Adrenal gland (tissue), 12 donors: ENCODE results near the gene ARFGAP3. TPM values are rescaled to one million over a fixed set of nuclear protein-coding genes. Genes with fewer than 3 reads are reported as not detected.

Source experiments
- DNase-seq, 7 donors: peaks; one replicate each; pipeline ENCODE4 v3.0.0-alpha.2; 2019 to 2020
- H3K27ac ChIP-seq, 5 donors: fragments of 200-600 bp; sonication (generic) in 4 of 5; 1 replicate in 3 of 5; 2 replicates in 2 of 5; pipeline versions ENCODE4 v1.5.1 to v1.8.0; 2016 to 2020; ENCODE audit warnings: mild to moderate bottlenecking in 1 of 5
- H3K27me3 ChIP-seq: fragments of 200-600 bp; 2 replicates; pipeline ENCODE4 v1.8.0; 2021
- H3K36me3 ChIP-seq, 2 donors: fragments of 200-600 bp; replicated peaks in 1 of 2; 1 replicate in 1 of 2; 2 replicates in 1 of 2; pipeline versions ENCODE4 v1.5.1 to v1.8.0; 2018 to 2022
- H3K4me1 ChIP-seq, 2 donors: fragments of 200-600 bp; replicated peaks in 1 of 2; 1 replicate in 1 of 2; 2 replicates in 1 of 2; pipeline versions ENCODE4 v1.5.1 to v1.8.0; 2018 to 2021
- H3K4me3 ChIP-seq, 4 donors: fragments of 200-600 bp; sonication (generic) in 3 of 4; one replicate each; pipeline ENCODE4 v1.5.1; 2016 to 2018
- H3K9me3 ChIP-seq, 3 donors: fragments of 200-600 bp; sonication (generic) in 1 of 3; replicated peaks in 1 of 3; 1 replicate in 2 of 3; 2 replicates in 1 of 3; pipeline versions ENCODE4 v1.5.1 to v1.8.0; 2016 to 2021
- POLR2A ChIP-seq, 2 donors: fragments of 450-650 bp; IDR thresholded peaks; one replicate each; pipeline ENCODE4 v1.6.1; 2017; ENCODE audit warnings: antibody characterized with exemption in 2 of 2, mild to moderate bottlenecking in 2 of 2, moderate library complexity in 1 of 2
- WGBS, 4 donors: extraction: QIAGEN DNeasy Blood & Tissue Kit in 2 of 4; methylation state at CpG; one replicate each; pipeline versions ENCODE4 v1.1.5 to v1.1.7; 2013 to 2017; 5-methylcytosine and 5-hydroxymethylcytosine counted together
- intact Hi-C, 2 donors: fragments of 100-400 bp; cut with DNase I; formaldehyde crosslinking; loops; one replicate each; pipeline versions ENCODE4 v1.14.1 to v1.15.0; 2022 to 2023
- polyA plus RNA-seq, 3 donors: library from polyadenylated mRNA; stranded (reverse); fragments of 200-250 nt in 2 of 3; fragments of 350-450 nt in 1 of 3; fragmentation: Illumina TruSeq in 1 of 3; extraction: RNeasy Lipid Tissue Mini Kit (QIAGEN cat#74804) in 1 of 3; gene quantifications; one replicate each; pipeline ENCODE4 v1.2.3, GENCODE V29; 2013 to 2014
- total RNA-seq, 9 donors: library from RNA; depleted of rRNA in 4 of 9; stranded (reverse); fragments of >200 nt in 4 of 9; fragments of 120-200 nt in 1 of 9; fragmentation: NEBNext Ultra II Directional in 1 of 9; extraction: Animal tissue kit (Norgen Biotek cat#: 25700) in 1 of 9; gene quantifications; one replicate each; pipeline versions ENCODE4 v1.1.0 to v1.2.4, GENCODE V29; 2013 to 2023
- TF ChIP-seq, protein P1 (sequence below), 6 experiments: fragments of 450-650 bp in 4 of 6; fragments of 200-600 bp in 2 of 6; sonication (generic) in 1 of 6; IDR thresholded peaks; 1 replicate in 5 of 6; 2 replicates in 1 of 6; pipeline versions ENCODE4 v1.5.1 to v1.8.0; 2016 to 2021; ENCODE audit warnings: antibody characterized with exemption in 6 of 6, mild to moderate bottlenecking in 2 of 6, moderate library complexity in 1 of 6
- donor health status: healthy with polysubstance abuse.
- donor health status: Bipolar disorder and iron deficiency.
- donor health status: DM: yes; HTN: yes; CAD: no.
- donor health status: DM: no; HTN: no; CAD: no.
- donor health status: DM: no; HTN: no; CAD: no.
- donor health status: DM: yes; HTN: yes; CAD: no.

ARFGAP3 gene
- total and polyA plus RNA-seq, 12 donors = 48.7 to 268 (median 118) TPM

DNA sequence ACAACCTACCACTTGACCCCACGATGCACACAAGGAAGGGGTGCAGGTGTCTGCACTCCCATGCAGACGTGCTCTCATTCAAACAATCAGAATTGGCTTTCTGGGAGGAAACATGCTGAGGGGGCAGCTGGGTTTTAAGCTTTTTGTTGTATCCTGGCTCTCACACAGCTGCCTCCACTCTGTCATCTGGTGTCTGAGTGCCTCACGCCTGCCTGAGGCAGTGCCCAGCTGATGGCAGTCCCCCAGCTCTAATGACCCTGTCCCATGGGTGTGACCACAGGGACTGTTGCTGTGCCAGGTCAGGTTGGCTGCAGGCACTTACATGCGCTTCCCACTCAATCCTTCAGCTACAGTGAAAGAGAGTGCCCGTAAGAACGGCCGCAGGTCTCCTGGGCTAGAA is 53.7 kb downstream of the ARFGAP3 start:
- Histone ChIP-seq H3K4me3 (no peak overlapping the region), H3K36me3 (peaks cover 0 to 93% of the 10 kb centered on the region in 2 donors), H3K27me3 (no peaks in the 10 kb centered on the region), H3K4me1 (peaks cover 8 to 36% of the 10 kb centered on the region in 2 donors), H3K9me3 (no peaks in the 10 kb centered on the region), H3K27ac (peak overlapping the region in 2 of 5 donors; percentile 21 to 38)
- peak in 4 of 7 donors; percentile 27 to 78 (median 36) for DNase-seq
- WGBS, 4 donors = 73 to 92% (median 81%) methylated on average over 6 to 7 of the region's 7 CpGs
- intact Hi-C loops = no loop called here
- TF ChIP-seq, protein P1, sequence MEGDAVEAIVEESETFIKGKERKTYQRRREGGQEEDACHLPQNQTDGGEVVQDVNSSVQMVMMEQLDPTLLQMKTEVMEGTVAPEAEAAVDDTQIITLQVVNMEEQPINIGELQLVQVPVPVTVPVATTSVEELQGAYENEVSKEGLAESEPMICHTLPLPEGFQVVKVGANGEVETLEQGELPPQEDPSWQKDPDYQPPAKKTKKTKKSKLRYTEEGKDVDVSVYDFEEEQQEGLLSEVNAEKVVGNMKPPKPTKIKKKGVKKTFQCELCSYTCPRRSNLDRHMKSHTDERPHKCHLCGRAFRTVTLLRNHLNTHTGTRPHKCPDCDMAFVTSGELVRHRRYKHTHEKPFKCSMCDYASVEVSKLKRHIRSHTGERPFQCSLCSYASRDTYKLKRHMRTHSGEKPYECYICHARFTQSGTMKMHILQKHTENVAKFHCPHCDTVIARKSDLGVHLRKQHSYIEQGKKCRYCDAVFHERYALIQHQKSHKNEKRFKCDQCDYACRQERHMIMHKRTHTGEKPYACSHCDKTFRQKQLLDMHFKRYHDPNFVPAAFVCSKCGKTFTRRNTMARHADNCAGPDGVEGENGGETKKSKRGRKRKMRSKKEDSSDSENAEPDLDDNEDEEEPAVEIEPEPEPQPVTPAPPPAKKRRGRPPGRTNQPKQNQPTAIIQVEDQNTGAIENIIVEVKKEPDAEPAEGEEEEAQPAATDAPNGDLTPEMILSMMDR (IDR thresholded peaks at IDR 0.05) = no peak
- TF ChIP-seq POLR2A (IDR thresholded peaks at IDR 0.05) = no peak

DNA sequence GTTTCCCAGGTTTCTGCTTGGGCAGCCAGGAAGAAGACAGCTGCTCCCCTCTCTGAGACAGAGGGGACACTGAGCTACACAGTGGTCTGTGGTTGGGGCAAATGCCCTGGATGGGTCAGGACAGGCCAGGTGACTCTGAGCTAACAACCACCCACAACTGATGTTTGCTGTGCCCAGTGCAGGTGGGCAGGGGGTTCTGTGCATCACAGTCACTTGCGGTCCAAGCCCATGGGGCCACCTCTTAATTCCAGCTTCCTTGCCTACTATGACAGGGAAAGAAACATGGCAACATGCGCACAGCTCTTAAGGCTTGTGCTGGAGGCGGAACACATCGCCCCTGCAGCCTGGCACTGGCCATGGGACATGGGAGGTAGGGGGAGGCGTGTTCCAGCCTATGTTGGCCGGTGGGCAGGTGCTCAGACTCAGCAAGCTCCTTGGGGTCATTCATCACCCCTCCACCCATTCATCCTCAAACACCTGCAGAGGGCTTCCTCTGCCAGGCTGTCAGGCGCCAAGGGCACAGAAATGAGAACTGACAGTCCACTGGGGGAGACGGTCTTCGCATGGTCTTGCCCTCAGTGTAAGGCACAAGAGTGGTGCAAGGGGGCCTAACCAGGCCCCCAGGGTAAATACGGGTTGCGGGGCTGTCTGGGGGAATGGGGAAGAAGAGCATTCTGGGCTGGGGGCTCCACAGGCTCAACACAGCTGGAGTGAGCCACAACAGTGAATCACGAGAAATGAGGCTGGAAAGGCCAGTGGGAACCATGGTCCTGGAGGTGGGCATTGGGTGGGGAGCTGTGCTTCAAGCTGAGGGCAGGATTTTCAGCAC is 55.6 kb downstream of the ARFGAP3 start:
- Histone ChIP-seq H3K36me3 (peaks cover 0 to 92% of the 10 kb centered on the region in 2 donors), H3K27ac (peak overlapping the region in 2 of 5 donors; percentile 33 to 58), H3K9me3 (no peaks in the 10 kb centered on the region), H3K27me3 (no peaks in the 10 kb centered on the region), H3K4me3 (no peak overlapping the region), H3K4me1 (peaks cover 8 to 36% of the 10 kb centered on the region in 2 donors)
- intact Hi-C loops = no loop called here
- WGBS, 4 donors = 91 to 99% (median 95%) methylated on average over 5 to 12 of the region's 12 CpGs
- TF ChIP-seq POLR2A (IDR thresholded peaks at IDR 0.05) = no peak
- TF ChIP-seq, protein P1 (IDR thresholded peaks at IDR 0.05) = no peak
- DNase-seq = peak in 3 of 7 donors; percentile 13 to 46 (median 21)

DNA sequence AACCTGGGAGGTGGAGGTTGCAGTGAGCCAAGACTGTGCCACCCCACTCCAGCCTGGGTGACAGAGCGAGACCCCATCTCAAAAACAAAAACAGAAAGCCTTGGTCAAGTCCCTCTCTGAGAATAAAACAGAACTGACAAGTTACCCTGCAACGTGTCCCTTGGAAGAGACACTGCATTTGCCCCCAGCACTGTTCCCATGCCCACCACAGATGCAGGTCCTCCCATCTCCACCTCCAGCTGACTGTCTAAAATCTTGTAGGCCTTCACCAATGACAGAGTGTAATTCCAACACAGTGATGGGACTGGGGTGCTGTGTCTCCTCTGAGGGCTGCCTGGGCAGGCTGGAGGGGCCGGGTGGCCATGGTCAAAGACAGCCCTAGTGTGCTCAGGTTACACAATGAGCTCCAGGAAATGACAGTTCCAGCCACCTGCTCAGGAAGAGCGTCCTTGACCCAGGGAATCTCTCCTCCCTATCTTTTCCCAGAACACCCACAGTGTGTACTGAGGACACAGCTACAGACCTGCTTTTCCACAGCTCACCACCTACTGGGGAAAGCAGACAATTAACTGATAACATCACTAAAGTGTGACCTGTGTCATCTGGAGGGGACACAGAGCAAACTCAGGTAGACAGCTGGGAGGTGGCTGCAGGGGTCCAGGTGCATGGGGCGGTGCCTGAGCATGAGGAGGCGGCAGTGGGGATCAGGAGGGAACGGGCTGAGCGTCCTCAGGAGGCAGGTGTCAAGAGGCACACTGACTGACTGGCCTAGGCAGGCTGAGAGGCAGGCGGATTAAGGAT is 56.4 kb downstream of the ARFGAP3 start:
- Histone ChIP-seq H3K9me3 (no peaks in the 10 kb centered on the region), H3K27ac (peak overlapping the region in 2 of 5 donors; percentile 33 to 63), H3K4me3 (no peak overlapping the region), H3K27me3 (no peaks in the 10 kb centered on the region), H3K4me1 (peaks cover 4 to 28% of the 10 kb centered on the region in 2 donors), H3K36me3 (peaks cover 0 to 89% of the 10 kb centered on the region in 2 donors)
- TF ChIP-seq POLR2A (IDR thresholded peaks at IDR 0.05) = no peak
- TF ChIP-seq, protein P1 (IDR thresholded peaks at IDR 0.05) = peak in 1 of 6 experiments; percentile 8
- intact Hi-C loops = no loop called here
- DNase-seq = peak in 4 of 7 donors; percentile 19 to 49 (median 36)
- WGBS, 4 donors = 83 to 88% (median 86%) methylated on average over 8 to 9 of the region's 9 CpGs
